GM18517 (cell line): ENCODE results near the gene FSCN2.

Source experiments
- ATAC-seq: cut with Tn5 transposase; IDR thresholded peaks from one replicate; pipeline ENCODE4 v1.9.1; 2021; ENCODE audit warnings: mild to moderate bottlenecking, moderate library complexity; ENCODE audit not compliant: unreplicated experiment

Gene FSCN2

DNA sequence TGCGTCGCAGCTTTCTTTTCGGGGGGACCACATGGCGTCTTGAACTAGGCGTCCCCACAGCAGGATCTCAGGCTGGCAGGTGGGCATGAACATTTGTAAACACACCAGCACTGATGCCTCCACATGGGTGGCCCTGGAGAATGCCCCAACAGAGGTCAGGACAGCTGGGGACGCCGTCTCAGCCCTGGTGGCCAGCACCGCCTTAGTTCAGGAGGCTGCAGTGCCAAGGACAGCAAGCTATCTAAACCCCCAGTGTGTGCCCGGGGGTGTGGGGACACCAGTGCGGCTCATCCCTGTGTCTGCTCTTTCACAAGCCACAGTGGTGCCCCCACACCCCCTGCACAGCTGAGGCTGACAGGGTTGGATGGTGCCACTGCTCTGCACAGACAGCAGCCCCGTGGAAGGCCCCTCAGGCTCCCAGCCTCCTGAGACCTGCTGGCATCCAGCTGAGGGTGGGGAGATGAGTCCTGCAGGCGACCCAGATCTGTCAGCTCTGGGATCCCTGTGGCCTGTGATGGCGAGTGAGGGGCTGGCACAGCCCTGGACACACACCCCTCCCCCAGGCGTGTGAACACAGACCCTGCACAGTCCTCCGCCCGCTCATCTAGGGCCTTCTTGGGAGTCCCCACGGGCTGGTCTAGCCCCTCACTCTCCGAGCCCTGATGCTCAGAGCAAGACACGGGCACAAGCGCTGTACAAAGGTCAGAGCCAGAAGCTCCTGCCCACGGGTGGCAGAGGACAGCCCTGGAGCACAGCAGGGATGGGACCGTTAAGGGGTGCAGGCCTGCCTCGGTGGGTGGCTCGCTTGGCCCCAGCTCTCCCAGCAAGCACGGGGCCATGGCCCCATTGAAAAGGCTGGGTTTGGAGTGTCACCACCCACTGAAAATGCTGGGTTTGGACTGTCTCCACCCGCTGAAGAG is 10.7 kb downstream of the FSCN2 start:
- no peak for ATAC-seq

- ATAC-seq: no peak
Measured at GRCh38 chr17:81539571-81539900, 11.4 kb downstream of the FSCN2 start.

- ATAC-seq: no peak
Measured at GRCh38 chr17:81539961-81540675, 11.9 kb downstream of the FSCN2 start.

DNA sequence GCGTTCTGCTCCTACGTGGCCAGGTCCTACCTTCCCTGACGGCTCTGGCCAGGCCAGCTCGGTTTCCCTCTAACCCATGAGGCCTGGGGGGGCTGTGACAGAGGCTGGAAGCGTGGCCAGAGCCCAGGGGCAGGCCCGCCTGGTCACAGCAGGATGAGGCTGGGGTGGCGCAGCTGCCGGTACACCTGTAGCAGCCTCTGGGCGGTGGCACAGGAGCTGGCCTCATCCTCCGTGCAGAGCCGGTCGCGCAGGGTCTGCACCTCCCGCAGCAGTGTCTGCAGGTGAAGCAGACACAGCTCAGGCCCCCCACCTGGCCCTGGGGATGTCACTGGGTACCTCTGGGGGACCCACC is 12.5 kb downstream of the FSCN2 start:
- ATAC-seq: no peak

GRCh38 chr17:81541123-81541522 is 12.9 kb downstream of the FSCN2 start:
- no peak for ATAC-seq

GRCh38 chr17:81542431-81543338 is 14.5 kb downstream of the FSCN2 start:
- no peak for ATAC-seq

DNA sequence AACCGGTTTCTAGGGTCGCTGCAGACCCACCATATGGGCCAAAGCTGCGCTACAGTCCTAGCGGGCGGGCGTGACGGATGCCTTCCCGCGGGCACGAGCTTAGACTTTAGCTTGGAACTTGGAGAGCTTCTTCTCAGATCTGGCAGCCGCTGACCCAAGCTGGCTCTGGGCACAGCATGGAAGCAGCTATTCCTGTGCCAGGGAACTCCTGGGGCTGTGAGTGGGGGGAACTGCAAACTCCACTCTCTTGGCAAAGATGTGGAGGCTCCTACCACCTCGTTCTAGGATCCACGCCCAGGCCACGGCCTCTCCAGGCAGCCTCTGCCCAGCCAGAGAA is 15.1 kb downstream of the FSCN2 start:
- ATAC-seq: no peak

DNA sequence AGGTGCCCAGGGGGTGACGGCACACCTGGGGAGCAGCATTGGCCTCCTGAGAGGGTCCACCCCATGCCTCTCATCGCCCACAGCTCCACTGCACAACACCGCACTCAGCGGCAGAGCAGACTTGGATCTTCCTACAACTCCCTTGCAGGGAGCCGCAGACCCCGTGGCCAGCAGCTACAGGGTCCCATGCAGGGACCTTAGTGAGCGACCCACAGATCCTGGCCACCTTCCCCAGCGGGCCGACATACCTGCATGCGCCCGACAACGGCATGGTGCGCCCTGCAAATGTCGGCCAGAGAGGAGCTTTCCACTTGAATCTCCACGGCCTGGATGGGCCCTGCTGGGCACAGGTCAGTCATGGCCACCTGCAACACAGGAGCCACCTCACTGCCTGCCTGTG is 15.6 kb downstream of the FSCN2 start:
- ATAC-seq: no peak

DNA sequence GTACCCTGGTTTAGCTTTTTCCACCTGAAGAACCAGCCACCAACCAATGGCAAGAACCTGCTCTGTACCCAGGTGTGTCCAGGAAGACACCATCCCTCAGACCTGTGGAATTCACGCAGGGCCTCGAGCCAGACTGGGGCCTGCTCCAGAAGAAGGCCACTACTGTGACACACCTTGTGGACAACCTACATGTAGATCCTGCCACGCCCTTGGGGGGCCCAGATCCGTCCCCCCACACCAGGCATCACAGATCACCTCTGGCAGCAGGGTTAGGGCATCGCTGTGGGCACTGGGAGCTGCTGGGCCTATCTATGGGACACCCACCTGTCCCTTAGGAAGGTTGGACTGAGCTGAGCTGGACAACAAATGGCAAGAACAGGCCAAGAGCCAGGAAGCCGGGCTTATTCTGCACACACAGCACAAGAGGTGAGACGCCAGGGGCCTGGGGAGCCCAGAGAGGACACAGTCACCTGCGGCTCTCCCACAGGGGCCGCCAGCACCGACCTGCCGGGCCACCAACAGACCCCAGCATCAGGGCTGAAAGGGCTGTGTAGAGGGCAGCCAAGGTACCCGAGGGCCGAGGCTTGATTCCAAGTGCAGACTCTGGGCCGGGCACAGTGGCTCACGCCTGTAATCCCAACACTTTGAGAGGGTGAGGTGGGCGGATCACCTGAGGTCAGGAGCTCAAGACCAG is 16.3 kb downstream of the FSCN2 start:
- ATAC-seq: no peak

GRCh38 chr17:81545160-81545949 is 17.2 kb downstream of the FSCN2 start:
- ATAC-seq: no peak

- ATAC-seq: no peak
Measured at GRCh38 chr17:81546906-81547613, 18.9 kb downstream of the FSCN2 start.

GRCh38 chr17:81547614-81547982 is 19.4 kb downstream of the FSCN2 start:
- ATAC-seq: no peak

- ATAC-seq: no peak
Measured at GRCh38 chr17:81549031-81549557, 20.9 kb downstream of the FSCN2 start.

DNA sequence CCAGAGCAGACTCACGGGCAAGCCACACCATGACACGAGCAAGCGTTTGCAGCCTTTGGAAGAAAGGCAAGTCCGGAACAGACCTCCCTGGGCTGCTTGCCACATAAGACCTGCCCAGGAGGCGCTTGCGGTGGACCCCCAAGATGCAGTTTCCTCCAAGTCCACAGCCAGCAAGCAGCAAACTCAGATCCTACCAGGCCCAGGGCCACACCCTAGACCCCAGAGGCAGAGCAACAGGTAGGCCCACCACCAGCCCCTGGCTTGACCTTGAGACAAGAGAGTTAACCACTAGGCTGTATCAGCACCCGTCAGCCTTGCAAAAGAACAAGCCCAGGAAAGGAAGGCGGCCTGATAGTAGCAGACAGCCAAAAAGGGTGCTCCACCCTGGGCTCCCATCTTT is 21.6 kb downstream of the FSCN2 start:
- no peak for ATAC-seq

- no peak for ATAC-seq
Measured at GRCh38 chr17:81550285-81550684, 22.1 kb downstream of the FSCN2 start.

- ATAC-seq: no peak
Measured at GRCh38 chr17:81550830-81551457, 22.8 kb downstream of the FSCN2 start.

GRCh38 chr17:81551458-81552243 is 23.5 kb downstream of the FSCN2 start:
- ATAC-seq: peak; percentile 9
